Gastrocnemius medialis (tissue), 4 donors: ENCODE data around the gene UBE2S. TPM values are rescaled to one million over a fixed set of nuclear protein-coding genes. Genes with fewer than 3 reads are reported as not detected.

Source experiments
- ATAC-seq, 2 donors: fragments of 150-250 bp; one replicate each; pipeline ENCODE4 v1.9.1; 2016
- DNase-seq, 2 donors: peaks; one replicate each; pipeline ENCODE4 v3.0.0-alpha.2; 2019
- H3K27ac ChIP-seq, 4 donors: fragments of 200-600 bp; sonication (generic); 1 replicate in 1 of 4; 2 replicates in 3 of 4; pipeline ENCODE4 v1.5.1; 2016 to 2018; ENCODE audit warnings: mild to moderate bottlenecking in 2 of 4, moderate library complexity in 1 of 4
- H3K27me3 ChIP-seq, 3 donors: fragments of 200-600 bp; sonication (generic) in 2 of 3; 1 replicate in 1 of 3; 2 replicates in 2 of 3; pipeline versions ENCODE4 v1.5.1 to v1.6.0; 2016 to 2019; ENCODE audit warnings: mild to moderate bottlenecking in 1 of 3, moderate library complexity in 1 of 3
- H3K36me3 ChIP-seq, 2 donors: fragments of 200-600 bp; sonication (generic) in 1 of 2; one replicate each; pipeline ENCODE4 v1.5.1; 2017 to 2018
- H3K4me1 ChIP-seq, 2 donors: fragments of 200-600 bp; sonication (generic) in 1 of 2; one replicate each; pipeline ENCODE4 v1.5.1; 2016 to 2017; ENCODE audit warnings: mild to moderate bottlenecking in 2 of 2
- H3K4me3 ChIP-seq, 4 donors: fragments of 200-600 bp; sonication (generic) in 3 of 4; 1 replicate in 1 of 4; 2 replicates in 3 of 4; pipeline ENCODE4 v1.5.1; 2016 to 2019; ENCODE audit warnings: mild to moderate bottlenecking in 2 of 4
- H3K9me3 ChIP-seq, 3 donors: fragments of 200-600 bp; sonication (generic) in 2 of 3; 1 replicate in 1 of 3; 2 replicates in 2 of 3; pipeline ENCODE4 v1.5.1; 2016 to 2019
- CTCF ChIP-seq, 5 experiments: fragments of 450-650 bp in 3 of 5; fragments of 200-600 bp in 2 of 5; sonication (generic) in 2 of 5; IDR thresholded peaks in 4 of 5; conservative IDR thresholded peaks in 1 of 5; 1 replicate in 4 of 5; 2 replicates in 1 of 5; pipeline ENCODE4 v1.5.1; 2016 to 2019; ENCODE audit warnings: antibody characterized with exemption in 5 of 5, mild to moderate bottlenecking in 3 of 5, moderate library complexity in 3 of 5
- POLR2A ChIP-seq, 2 donors: fragments of 450-650 bp; IDR thresholded peaks; one replicate each; pipeline ENCODE4 v1.6.1; 2017; ENCODE audit warnings: antibody characterized with exemption in 2 of 2, mild to moderate bottlenecking in 2 of 2, moderate library complexity in 2 of 2
- in situ Hi-C, 4 donors: fragments of 200-750 bp; cut with MboI; loops; one replicate each; pipeline versions ENCODE4 v1.15.0 to v1.8.0; 2017; ENCODE audit warnings: low sequenced_read_pairs in 4 of 4
- intact Hi-C: fragments of 100-400 bp; cut with DNase I; formaldehyde crosslinking; loops from one replicate; pipeline ENCODE4 v1.15.1; 2023; ENCODE audit warnings: low total_unique reads
- total RNA-seq, 4 donors: library from RNA; depleted of rRNA; stranded (reverse); fragments of >200 nt; gene quantifications; one replicate each; pipeline versions ENCODE4 v1.1.0 to v1.2.3, GENCODE V29; 2016

UBE2S gene
- total RNA-seq, 4 donors from 2014 or later: 7.7 to 14.6 (median 13.4) TPM

DNA sequence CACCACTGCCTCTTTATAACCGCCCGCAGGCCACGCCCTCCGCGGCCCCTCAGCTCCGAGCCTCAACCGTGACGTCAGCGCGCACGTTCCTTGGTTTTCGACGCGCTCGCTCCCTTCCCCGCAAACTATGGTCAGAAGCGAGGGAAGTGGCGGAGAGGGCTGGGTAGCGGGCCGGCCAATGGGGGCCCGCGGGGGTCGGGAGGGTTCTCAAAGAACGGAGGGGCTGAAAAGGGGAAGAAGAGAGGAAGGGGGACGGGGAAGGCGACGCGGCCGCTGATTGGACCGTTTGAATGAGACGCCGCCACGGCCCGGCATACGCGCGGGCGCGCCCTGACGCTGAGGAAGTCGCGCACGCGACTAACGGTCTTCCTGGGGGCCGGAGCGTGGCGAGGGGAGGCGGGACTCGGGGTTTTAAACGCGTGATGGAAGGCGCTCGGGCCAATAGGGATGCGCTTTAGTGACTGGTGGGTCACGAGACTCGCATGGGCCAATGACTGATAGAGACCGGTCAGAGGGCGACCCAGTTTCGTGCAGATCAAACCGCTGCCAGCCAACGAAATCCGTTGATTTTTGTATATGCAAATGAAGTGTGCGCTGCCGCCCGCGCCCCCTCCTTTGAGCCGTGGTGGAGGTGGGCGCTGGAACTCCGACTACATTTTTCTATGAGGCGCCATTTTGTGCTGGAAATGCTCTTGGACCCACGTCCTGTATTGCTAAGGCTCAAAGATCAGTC is 378 bp upstream of the UBE2S start:
- intact Hi-C loops: loop anchor here (1.0 to 5.0 kb wide), 4 partner anchors 23 to 214 kb away; partner anchors contain the start of genes C19orf85, ISOC2, KMT5C and RPL28

GRCh38 chr19:55406826-55407549 is 600 bp downstream of the UBE2S start:
- Histone ChIP-seq H3K27me3 (no peaks in the 10 kb centered on the region), H3K4me1 (peaks cover 0 to 15% of the 10 kb centered on the region in 2 donors), H3K27ac (peak overlapping the region; percentile 91 to 97 (median 93)), H3K4me3 (peak overlapping the region; percentile 68 to 85 (median 70)), H3K9me3 (no peaks in the 10 kb centered on the region), H3K36me3 (peaks cover 0 to 14% of the 10 kb centered on the region in 2 donors)
- in situ Hi-C loops: loop anchor here in 1 of 4 donors (25.0 kb wide), 2 partner anchors 120 to 270 kb away; partner anchors contain the start of genes BRSK1, HSPBP1 and TNNT1
- TF ChIP-seq POLR2A (IDR thresholded peaks at IDR 0.05): no peak
- TF ChIP-seq CTCF (IDR thresholded peaks at IDR 0.05 in 4 of 5, conservative IDR thresholded peaks at IDR 0.05 in 1 of 5): no peak
- ATAC-seq: no peak
- intact Hi-C loops: loop anchor here (2.0 to 5.0 kb wide), 3 partner anchors 22 to 215 kb away; partner anchors contain the start of genes C19orf85, ISOC2, RPL28 and TMEM238
- no peak for DNase-seq

More for the DNA sequence above, 378 bp upstream of the UBE2S start:
- ATAC-seq (peak; percentile 96 to 98), DNase-seq (peak; percentile 96 to 97)
- H3K27ac ChIP-seq: peak overlapping the region; percentile 91 to 97 (median 93)
- TF ChIP-seq CTCF (IDR thresholded peaks at IDR 0.05 in 4 of 5, conservative IDR thresholded peaks at IDR 0.05 in 1 of 5) (no peak), POLR2A (IDR thresholded peaks at IDR 0.05) (no peak)
- peak overlapping the region; percentile 68 to 85 (median 70) for H3K4me3 ChIP-seq
- peaks cover 0 to 4% of the 10 kb centered on the region in 2 donors for H3K36me3 ChIP-seq
- H3K9me3 ChIP-seq: no peaks in the 10 kb centered on the region
- H3K27me3 ChIP-seq: no peaks in the 10 kb centered on the region
- in situ Hi-C loops: loop anchor here in 1 of 4 donors (25.0 kb wide), 2 partner anchors 121 to 271 kb away; partner anchors contain the start of genes BRSK1, HSPBP1 and TNNT1
- peaks cover 0 to 15% of the 10 kb centered on the region in 2 donors for H3K4me1 ChIP-seq

DNA sequence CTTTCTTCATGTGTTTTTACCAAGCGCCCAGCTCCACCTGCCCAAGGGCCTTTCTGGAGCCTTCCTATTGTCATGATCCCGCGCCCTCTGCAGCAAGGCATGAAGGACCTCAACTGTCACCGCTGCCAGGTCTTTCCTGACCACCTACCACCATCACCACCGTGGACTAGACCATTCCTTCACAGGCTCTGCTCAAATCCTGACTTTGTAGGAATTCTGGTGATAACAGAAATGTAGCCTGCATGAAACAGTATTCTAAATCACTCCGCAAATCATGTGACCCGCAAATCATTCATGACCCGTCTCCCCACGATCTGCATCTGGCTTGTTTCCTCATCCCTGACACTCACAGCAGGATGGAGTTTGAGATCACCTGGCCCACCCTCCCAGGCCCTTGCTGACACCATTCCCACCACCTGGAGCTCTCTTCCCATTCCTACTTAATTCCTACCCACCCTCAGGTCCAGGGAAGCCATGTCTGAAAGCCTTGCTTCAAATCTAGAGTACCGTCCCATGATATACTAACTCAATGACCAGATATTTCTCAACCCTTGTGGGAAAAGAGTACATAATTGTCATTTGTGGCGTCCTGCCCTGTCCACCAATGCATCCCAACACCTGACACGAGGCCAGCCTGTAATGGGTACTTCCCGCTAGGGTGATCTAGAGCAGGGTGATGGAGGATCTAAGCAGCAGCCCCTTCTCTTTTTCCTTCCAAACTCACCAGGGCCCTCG is 1.3 kb downstream of the UBE2S start:
- Histone ChIP-seq H3K36me3 (peaks cover 0 to 18% of the 10 kb centered on the region in 2 donors), H3K4me1 (peaks cover 0 to 15% of the 10 kb centered on the region in 2 donors), H3K27ac (no peak overlapping the region), H3K4me3 (peak overlapping the region in 3 of 4 donors; percentile 68 to 85 (median 70)), H3K9me3 (no peaks in the 10 kb centered on the region), H3K27me3 (no peaks in the 10 kb centered on the region)
- TF ChIP-seq CTCF (IDR thresholded peaks at IDR 0.05 in 4 of 5, conservative IDR thresholded peaks at IDR 0.05 in 1 of 5): no peak
- DNase-seq: no peak
- in situ Hi-C loops: loop anchor here in 1 of 4 donors (25.0 kb wide), 2 partner anchors 119 to 269 kb away; partner anchors contain the start of genes BRSK1, HSPBP1 and TNNT1
- ATAC-seq: no peak
- intact Hi-C loops: loop anchor here (2.0 to 5.0 kb wide), 3 partner anchors 21 to 216 kb away; partner anchors contain the start of genes C19orf85, ISOC2, RPL28 and TMEM238

DNA sequence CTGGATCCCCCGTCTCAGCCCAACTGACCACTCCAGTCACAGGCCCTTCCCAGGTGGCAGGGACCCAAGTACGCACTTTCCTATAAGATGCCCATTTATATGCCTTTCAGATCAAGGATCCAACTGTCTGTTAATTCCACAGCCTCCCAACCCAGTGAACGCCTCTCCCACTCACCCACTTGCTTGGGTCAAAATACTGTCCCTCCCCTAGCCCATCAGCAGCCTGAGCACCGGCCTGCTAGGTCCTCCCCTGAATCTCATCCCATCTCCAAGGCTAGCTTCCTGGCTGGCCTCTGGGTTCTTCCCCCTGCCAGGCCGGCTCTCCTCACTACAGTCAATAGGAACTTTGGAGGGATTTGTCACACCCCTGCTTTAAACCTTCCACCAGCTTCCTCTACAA is 1.9 kb downstream of the UBE2S start:
- in situ Hi-C loops: loop anchor here in 1 of 4 donors (25.0 kb wide), 2 partner anchors 118 to 268 kb away; partner anchors contain the start of genes BRSK1, HSPBP1 and TNNT1
- H3K36me3 ChIP-seq: peaks cover 0 to 18% of the 10 kb centered on the region in 2 donors
- no peak overlapping the region for H3K4me3 ChIP-seq
- no peaks in the 10 kb centered on the region for H3K9me3 ChIP-seq
- no peak overlapping the region for H3K27ac ChIP-seq
- intact Hi-C loops: loop anchor here (2.0 to 5.0 kb wide), 3 partner anchors 21 to 217 kb away; partner anchors contain the start of genes C19orf85, ISOC2, RPL28 and TMEM238
- ATAC-seq (no peak), DNase-seq (no peak)
- peaks cover 0 to 15% of the 10 kb centered on the region in 2 donors for H3K4me1 ChIP-seq
- H3K27me3 ChIP-seq: no peaks in the 10 kb centered on the region
- TF ChIP-seq CTCF (IDR thresholded peaks at IDR 0.05 in 4 of 5, conservative IDR thresholded peaks at IDR 0.05 in 1 of 5) (no peak), POLR2A (IDR thresholded peaks at IDR 0.05) (no peak)
